GM12878 (cell line): ENCODE data around the gene IFT122. TPM values are rescaled to one million over a fixed set of nuclear protein-coding genes. Genes with fewer than 3 reads are reported as not detected.

Experiments used
- BCL11A ChIP-seq: IDR thresholded peaks from 2 replicates; pipeline ENCODE4 v1.6.1; 2011; ENCODE audit warnings: low read depth, low read length
- BMI1 ChIP-seq: fragments of 450-650 bp; IDR thresholded peaks from 2 replicates; pipeline ENCODE4 v1.6.1; 2016; ENCODE audit warnings: mild to moderate bottlenecking, moderate library complexity, borderline replicate concordance
- CHD1 ChIP-seq: IDR thresholded peaks from 2 replicates; pipeline ENCODE4 v1.6.1; 2012; ENCODE audit warnings: low read depth, low read length, improper control_type of control experiment
- CREB1 ChIP-seq: IDR thresholded peaks from 2 replicates; pipeline ENCODE4 v1.6.1; 2012; ENCODE audit warnings: low read depth, mild to moderate bottlenecking, inconsistent platforms
- HCFC1 ChIP-seq: fragments of 150-350 bp; IDR thresholded peaks from 2 replicates; pipeline ENCODE4 v1.6.1; 2014; ENCODE audit warnings: low read length
- HSF1 ChIP-seq: fragments of 150-350 bp; IDR thresholded peaks from 2 replicates; pipeline ENCODE4 v1.6.1; 2014; ENCODE audit warnings: mild to moderate bottlenecking, low read depth, low read length
- IKZF1 ChIP-seq: fragments of 450-650 bp; conservative IDR thresholded peaks from 2 replicates; pipeline ENCODE4 v1.6.1; 2017; ENCODE audit warnings: antibody characterized with exemption, mild to moderate bottlenecking
- MEF2B ChIP-seq: fragments of 450-650 bp; IDR thresholded peaks from 2 replicates; pipeline ENCODE4 v1.6.1; 2018; ENCODE audit warnings: mild to moderate bottlenecking, moderate library complexity; ENCODE audit not compliant: partially characterized antibody, poor library complexity, severe bottlenecking
- NFXL1 ChIP-seq: fragments of 450-650 bp; IDR thresholded peaks from 2 replicates; pipeline ENCODE4 v1.6.1; 2017; ENCODE audit warnings: antibody characterized with exemption, mild to moderate bottlenecking, borderline replicate concordance
- SMC3 ChIP-seq: IDR thresholded peaks from 2 replicates; pipeline ENCODE4 v1.6.1; 2011; ENCODE audit warnings: low read length, improper control_type of control experiment, borderline replicate concordance
- SREBF1 ChIP-seq: IDR thresholded peaks from 2 replicates; pipeline ENCODE4 v1.6.1; 2012; ENCODE audit warnings: mild to moderate bottlenecking, low read length
- SREBF2 ChIP-seq: IDR thresholded peaks from 2 replicates; pipeline ENCODE4 v1.6.1; 2012; ENCODE audit warnings: mild to moderate bottlenecking, low read length
- STAT1 ChIP-seq: fragments of 450-650 bp; conservative IDR thresholded peaks from 2 replicates; pipeline ENCODE4 v1.6.1; 2014; ENCODE audit warnings: antibody characterized with exemption, mild to moderate bottlenecking
- ZNF207 ChIP-seq: fragments of 450-650 bp; IDR thresholded peaks from 2 replicates; pipeline ENCODE4 v1.6.1; 2014; ENCODE audit warnings: antibody characterized with exemption, mild to moderate bottlenecking, borderline replicate concordance
- polyA plus RNA-seq, 11 experiments: library from polyadenylated mRNA; depleted of rRNA in 4 of 11; unstranded in 6 of 11; stranded (reverse) in 5 of 11; fragments of >200 nt; fragmentation: Nextera tagmentation in 4 of 11; fragmentation: Illumina TruSeq in 1 of 11; extraction: Ambion mirVana in 4 of 11; extraction: Trizol in 1 of 11; gene quantifications; 1 replicate in 1 of 11; 2 replicates in 10 of 11; pipeline versions ENCODE4 v1.2.1 to v1.2.3, GENCODE V29; 2011 to 2016; ENCODE audit warnings: inconsistent platforms in 2 of 11, missing spikeins in 2 of 11, low read depth in 1 of 11
- total RNA-seq, 4 experiments: library from RNA; depleted of rRNA in 3 of 4; stranded (reverse); fragments of >200 nt in 3 of 4; fragmentation: Illumina TruSeq in 1 of 4; extraction: Trizol in 1 of 4; gene quantifications; 2 replicates each; pipeline versions ENCODE4 v1.2.1 to v1.2.3, GENCODE V29; 2013 to 2021
- TF ChIP-seq, protein P1 (sequence below): fragments of 450-650 bp; IDR thresholded peaks from 2 replicates; pipeline ENCODE4 v1.6.1; 2017; ENCODE audit warnings: mild to moderate bottlenecking, low read depth, inconsistent platforms; ENCODE audit not compliant: poor library complexity, severe bottlenecking

The IFT122 gene
- total and polyA plus RNA-seq, 10 of the 15 experiments (the other 5 are each of a cell fraction or from before 2014, with no cell fraction given), result 1.8 to 19.2 (median 8.4) TPM

GRCh38 chr3:129424185-129424841 lies 15.7 kb upstream of the IFT122 start (continued):
- TF ChIP-seq MEF2B (peak; percentile 51), STAT1 (no peak), BCL11A (no peak), HCFC1 (no peak), IKZF1 (peak; percentile 23; the same call in 1 of the 2 replicates), SREBF2 (no peak), SREBF1 (no peak), HSF1 (no peak), NFXL1 (no peak), CREB1 (no peak), CHD1 (no peak), SMC3 (no peak), BMI1 (no peak), ZNF207 (no peak)
- TF ChIP-seq, protein P1, sequence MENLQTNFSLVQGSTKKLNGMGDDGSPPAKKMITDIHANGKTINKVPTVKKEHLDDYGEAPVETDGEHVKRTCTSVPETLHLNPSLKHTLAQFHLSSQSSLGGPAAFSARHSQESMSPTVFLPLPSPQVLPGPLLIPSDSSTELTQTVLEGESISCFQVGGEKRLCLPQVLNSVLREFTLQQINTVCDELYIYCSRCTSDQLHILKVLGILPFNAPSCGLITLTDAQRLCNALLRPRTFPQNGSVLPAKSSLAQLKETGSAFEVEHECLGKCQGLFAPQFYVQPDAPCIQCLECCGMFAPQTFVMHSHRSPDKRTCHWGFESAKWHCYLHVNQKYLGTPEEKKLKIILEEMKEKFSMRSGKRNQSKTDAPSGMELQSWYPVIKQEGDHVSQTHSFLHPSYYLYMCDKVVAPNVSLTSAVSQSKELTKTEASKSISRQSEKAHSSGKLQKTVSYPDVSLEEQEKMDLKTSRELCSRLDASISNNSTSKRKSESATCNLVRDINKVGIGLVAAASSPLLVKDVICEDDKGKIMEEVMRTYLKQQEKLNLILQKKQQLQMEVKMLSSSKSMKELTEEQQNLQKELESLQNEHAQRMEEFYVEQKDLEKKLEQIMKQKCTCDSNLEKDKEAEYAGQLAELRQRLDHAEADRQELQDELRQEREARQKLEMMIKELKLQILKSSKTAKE, result peak; percentile 31
